ENCODE data around the gene RYR3. TPM values are rescaled to one million over a fixed set of nuclear protein-coding genes. Genes with fewer than 3 reads are reported as not detected.

Gene RYR3
- total RNA-seq, 1 donor from 2014 or later, result under 0.01 TPM

DNA sequence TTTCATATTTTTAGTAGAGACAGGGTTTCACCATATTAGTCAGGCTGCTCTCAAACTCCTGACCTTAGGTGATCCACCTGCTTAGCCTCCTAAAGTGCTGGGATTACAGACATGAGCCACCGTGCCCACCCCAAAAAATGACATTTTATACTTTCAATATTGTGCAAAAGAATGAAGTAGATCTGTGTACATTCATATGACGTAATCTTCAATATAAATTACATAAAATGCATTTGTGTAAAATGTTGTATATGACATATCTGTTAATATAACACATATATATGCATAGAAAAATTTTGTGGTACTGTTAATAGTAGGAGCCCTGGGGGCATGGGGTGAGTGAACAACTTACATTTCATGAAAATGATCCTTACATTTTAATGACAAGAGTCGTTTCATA lies 71.7 kb downstream of the RYR3 start:
- no peak for DNase-seq (ENCODE audit: low read depth, low spot score)

DNA sequence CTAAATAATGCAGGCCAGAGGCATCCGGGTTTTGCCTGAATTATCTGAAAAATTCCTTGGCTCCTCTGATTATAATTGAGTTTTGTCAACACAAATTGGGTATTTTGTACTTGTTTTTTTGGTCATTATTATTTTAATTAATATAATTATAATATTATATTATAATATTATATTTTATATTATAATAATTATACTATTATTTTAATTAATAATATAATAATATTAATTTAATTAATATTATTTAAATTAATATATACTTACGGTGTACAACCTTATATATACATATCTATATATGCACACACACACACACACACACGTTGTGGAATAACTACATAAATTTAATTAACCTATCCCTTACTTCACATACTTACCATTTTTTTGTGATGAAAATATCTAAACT lies 73.5 kb downstream of the RYR3 start:
- no peak for DNase-seq (ENCODE audit: low read depth, low spot score)

DNA sequence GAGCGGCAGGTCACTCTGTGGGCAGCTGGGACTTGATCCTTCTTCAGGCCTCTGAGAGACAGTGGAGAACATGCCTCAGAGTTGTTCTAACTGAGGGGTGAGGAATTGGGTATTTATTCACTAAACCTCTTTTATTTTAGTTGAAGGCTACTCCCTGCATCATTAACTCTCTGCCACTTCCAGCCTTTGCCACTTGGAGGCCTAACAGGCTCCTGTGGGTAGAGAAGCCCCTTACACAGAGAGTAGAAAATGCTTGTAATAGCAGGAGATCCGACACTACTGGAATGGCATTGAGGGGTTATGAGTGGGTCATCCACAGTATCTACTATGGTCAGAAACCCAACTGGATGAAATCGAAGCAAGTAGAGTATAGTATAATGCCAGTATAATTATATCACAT lies 81.7 kb downstream of the RYR3 start:
- no peak for DNase-seq (ENCODE audit: low read depth, low spot score)

DNA sequence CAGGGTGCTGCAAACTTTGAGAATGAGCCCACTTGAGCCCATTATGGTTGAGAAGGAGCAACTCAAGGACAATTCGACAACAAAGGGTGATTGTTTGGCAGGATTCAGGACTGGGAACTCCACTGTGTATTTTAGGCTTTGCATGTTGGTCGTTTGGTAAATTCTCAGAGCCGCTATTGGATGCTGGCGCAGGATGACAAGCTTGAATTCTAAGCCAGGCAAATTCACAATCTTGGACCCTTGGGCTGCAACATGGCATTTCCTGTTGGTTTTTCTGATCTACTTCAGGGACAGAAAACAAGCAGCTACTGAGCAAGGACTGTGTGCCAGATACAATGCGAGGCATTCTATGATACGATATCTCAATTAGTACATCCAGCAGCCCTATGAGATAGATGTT lies 82.8 kb downstream of the RYR3 start:
- DNase-seq (ENCODE audit: low read depth, low spot score), result no peak

DNA sequence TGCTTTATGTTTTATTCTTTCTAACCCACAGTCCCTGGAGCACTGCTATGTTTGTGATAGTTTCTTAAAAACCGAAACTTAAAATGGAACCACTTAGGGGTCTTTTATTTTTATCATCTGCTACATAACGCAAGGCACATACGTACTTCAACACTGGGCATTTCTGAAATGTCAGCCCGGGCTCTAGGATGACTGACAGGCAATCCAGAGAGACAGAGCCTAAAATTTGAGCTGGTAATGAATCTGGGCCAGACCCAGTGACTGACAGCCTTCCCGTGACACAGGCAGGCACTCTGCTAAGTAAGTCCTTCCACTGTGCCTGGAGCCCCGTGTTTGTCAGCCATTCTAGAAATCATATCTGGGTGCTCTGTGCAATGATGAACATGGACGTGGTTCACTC lies 84.6 kb downstream of the RYR3 start:
- DNase-seq (ENCODE audit: low read depth, low spot score), result no peak

DNA sequence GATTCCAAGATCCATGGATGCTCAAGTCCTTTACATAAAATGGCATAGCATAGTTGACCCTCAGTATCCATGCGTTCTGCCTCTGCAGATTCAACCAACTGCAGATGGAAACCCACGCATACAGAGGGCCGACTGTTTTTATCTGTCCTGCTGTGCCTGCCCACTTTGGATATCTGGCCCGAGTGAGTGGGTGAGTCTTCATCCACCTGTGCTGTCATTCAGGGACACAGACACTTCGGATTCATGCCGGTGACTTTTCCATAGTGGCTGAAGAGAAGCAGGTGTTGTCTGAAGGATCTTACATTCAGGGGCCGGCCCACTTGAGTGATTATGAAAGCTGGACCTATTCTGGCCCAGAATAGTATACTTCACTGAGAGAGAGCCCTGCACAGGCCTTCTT lies 85.1 kb downstream of the RYR3 start:
- no peak for DNase-seq (ENCODE audit: low read depth, low spot score)

DNA sequence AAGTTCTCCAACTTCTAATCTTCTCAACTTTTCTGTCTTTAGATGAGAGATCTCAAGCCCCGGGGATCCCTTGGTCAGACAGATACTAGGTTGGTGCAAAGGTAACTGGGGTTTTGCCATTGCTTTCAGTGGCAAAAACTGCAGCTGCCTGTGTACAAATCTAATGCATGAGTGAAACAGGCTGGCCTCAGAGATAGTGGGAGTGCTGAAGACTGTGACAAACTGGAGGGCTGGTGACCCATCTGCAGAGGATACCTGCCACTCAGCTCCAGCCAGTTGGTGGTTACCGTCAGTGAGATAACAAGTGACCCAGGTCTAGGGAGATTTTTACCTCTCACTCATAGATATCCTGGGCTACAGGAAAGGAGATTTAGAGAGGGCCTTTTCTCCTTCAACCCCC lies 85.7 kb downstream of the RYR3 start:
- no peak for DNase-seq (ENCODE audit: low read depth, low spot score)

DNA sequence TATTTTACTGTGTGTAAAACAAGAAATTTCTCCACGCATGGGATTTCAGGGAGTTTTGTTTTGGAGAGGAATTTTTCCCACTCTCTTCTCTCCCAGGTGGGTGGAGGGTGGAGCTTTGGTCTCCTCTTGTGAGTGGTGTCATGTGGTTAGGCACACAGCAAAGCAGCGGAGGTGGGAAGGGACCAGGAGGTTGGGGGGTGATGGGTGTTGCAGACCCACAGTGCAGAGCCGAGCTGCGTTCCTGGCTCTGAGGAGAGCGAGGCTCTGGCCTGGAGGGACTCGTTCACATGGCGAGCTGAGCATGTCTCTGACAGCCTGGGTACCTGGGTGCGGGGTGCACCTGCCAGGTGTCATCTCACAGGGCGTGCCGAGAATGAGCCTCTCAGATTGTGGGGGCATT lies 87.8 kb downstream of the RYR3 start:
- no peak for DNase-seq (ENCODE audit: low read depth, low spot score)

DNA sequence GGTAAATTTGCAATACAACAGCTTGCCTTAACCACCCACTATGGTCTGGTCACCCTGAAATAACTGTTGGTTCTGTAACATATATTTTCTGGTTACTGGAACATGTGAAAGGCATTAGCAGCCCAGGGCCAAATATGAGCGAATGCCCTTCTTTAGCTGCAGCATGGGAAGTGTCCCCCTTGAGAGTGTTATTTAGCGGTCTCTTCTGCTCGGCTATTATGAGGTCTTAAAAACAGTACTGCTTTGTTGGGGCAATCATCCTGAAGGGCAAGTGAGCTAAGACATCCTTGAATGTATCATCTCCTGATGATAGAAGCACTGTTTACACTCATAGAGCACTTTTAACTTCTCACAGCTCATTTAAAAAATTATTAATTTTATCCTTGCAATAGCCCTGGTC lies 90.2 kb downstream of the RYR3 start:
- no peak for DNase-seq (ENCODE audit: low read depth, low spot score)

DNA sequence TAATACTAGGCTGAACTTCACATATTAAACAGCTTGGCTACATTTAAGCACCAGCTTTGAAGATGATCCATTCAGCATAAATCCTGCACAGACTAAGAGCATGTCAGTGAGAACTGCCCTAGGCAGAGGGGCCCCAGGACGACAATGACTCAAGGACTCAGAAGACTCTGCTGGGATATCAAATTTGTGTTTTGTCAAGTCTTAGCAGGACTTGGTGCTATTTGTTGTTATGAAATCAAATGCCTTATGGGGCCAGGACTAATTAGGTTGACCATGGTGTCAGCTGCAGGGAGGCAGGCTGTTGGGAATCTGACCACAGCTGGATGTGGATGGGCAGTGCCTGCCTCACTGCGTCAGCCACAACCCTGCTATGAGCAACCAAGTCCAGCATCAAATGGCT lies 91.8 kb downstream of the RYR3 start:
- no peak for DNase-seq (ENCODE audit: low read depth, low spot score)

DNA sequence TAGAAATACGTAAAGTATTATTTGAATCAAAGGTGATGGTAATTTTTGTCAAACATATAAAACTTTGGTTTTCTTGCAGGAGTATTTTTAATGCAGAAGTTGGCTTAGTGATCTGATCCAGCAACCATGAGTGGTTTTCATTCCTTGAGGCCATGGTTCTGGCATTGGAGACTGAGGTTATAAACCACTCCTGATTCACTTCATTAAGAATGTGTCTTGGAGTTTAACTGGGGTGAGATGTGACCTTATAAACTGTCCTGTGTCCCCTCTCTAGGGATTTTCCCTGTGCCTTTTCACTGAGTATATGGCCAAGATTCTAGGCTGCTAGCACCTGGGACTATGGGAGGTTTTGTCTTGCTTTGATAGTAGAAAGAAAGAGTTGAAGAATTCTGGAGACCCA lies 94.3 kb downstream of the RYR3 start:
- DNase-seq (ENCODE audit: low read depth, low spot score), result no peak

DNA sequence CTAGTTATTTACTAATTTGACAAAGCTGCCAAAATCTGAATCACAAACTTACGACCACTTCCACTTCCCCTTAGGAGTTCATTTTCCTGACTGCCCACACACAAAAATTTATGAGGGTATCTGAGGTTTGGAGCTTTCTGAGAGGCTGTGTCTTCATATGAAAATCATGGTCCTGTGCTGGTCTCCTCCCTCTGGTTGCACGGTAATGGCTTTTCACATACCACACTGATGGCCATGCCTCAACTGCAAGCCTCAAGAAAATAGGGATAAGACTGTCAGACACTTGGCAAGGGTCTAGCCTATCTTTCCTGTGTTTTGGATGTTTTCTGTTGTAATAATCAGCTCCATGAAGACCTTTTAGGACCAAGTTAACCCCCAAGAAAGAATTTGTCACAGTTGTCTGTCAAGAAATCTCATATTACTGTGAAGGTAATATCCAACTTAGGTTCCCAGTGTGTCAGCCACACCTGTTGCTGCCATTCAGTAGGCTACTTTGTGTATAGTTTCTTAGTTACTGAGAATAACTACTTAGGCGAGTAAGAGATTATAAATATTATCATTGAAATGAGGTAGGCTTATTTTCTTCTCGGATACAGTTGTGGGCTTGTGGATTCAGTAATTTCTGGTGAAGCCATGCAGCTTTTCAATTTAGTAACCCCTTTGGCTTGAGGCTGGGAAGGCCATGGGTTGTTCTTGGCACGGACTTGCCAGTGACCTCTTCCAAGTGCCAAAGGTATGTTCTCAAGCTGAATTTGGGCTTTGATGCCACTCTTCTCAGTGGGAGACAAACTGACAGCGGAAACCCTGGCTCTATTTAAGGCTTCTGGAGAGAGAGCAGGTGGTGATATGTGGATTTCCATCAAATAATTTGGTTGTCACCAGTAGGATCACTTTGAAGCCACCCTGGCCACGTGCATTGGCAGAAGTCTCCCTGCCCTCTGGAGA lies 101.1 kb downstream of the RYR3 start:
- no peak for DNase-seq (ENCODE audit: low read depth, low spot score)

DNA sequence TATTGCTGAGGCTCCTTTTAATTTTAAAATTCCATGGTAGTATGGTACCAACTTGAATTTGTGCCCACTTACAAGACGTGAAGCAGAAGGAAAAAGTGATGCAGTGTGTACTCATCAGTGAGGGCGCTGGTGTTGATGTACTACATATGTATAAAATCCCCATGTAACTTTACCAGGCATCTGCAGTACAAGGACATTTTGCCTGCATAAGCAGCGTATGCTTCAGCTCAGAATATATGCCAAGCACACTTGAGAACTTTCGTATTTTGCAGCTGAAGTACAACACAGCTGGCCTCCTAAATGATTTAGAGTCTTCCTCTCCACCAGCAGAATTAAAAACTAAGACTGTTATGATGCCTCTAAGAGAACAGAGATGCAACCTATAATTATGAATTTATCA lies 108.9 kb downstream of the RYR3 start:
- no peak for DNase-seq (ENCODE audit: low read depth, low spot score)

DNA sequence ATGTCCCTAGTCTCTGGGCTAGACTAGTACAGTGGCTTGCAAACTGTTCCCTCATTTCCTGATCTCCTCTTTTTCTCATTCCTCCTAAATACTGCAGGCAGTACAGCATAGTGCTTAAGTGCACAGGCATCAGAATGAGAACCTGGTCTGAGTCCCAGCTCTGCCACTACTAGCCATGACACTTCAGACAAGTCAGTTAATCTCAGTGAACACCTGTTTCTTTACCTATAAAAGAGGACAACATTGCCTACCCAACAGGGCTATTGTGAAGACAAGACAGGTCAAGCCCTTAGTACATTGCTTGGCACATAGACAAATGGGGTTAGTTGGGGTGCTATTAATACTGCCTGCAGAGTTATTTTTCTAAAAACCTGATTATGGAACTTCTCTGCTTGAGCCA lies 113.3 kb downstream of the RYR3 start:
- no peak for DNase-seq (ENCODE audit: low read depth, low spot score)

DNA sequence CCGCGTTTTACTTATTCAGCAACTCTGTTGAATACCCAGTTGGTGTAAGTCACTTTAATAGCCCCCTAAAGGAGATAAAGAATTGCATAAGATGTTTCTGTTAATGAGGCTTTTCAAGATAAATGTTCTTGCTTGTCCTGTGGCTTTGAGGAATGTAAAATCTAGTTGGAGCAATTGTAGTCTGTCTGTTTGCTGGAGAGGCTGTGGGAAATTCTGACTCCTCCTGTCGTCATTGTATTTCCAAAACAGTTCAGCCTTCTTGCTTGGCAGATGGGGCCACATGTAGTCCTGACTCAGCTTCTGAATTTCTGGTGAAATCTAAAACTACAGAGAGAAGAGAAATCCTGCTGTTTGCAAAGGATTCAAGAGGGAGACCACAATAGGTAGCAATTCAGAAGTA lies 114.4 kb downstream of the RYR3 start:
- DNase-seq (ENCODE audit: low read depth, low spot score), result no peak

DNA sequence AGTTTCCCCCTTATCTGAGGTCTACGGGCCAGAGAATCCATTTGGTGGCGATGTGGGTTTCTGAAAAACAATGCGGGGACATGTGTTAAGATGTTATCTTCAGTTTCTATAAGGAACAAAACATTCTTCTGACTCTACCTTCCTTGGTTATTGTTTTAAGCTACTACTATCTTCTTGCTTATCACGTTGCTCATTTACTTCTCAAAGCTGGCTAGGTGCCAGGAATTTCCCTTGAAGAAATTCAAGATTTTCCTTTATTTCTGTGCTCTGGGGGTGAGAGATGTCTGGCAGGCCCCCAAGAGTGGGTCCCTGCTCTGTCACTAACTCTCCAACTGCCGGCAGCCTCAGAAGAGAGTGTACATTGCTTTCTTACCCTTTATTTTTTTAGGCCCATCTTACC lies 119.8 kb downstream of the RYR3 start:
- DNase-seq (ENCODE audit: low read depth, low spot score), result no peak

DNA sequence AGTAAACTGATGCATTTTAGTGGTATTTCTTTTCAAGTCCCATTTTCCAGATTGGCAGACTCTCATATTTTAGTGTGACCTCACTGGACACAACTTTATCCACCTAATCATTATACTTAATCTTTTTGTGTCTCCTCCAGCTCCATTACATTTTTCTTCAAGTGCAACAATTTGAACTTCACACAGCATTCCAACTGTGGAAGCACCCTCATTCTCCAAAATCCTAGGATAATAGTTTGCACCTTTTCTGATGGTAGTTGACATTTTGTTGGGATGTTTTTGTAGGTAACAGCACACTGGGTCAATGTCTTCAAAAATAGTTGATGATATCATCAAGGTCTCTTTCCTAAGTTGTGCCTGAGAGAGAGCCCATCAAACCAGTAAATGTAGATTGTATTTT lies 123.1 kb downstream of the RYR3 start:
- no peak for DNase-seq (ENCODE audit: low read depth, low spot score)

DNA sequence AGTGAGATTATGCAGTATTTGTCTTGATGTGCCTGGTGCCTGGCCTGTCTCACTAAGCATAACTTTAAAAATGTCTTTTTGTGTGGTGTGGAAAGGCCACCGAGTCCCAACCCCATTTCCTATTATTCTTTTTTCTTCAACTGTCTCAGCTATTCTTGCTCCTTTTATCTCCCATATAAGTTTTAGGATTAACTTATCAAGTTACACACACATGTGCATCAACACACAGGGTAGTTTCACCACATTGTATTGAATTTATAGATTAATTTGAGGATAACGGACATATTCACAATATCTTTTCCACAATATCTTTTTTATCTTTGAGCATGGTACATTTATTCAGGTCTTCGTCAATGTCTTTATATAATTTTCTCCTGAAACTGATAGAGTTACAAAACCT lies 127.6 kb downstream of the RYR3 start:
- DNase-seq (ENCODE audit: low read depth, low spot score), result no peak

DNA sequence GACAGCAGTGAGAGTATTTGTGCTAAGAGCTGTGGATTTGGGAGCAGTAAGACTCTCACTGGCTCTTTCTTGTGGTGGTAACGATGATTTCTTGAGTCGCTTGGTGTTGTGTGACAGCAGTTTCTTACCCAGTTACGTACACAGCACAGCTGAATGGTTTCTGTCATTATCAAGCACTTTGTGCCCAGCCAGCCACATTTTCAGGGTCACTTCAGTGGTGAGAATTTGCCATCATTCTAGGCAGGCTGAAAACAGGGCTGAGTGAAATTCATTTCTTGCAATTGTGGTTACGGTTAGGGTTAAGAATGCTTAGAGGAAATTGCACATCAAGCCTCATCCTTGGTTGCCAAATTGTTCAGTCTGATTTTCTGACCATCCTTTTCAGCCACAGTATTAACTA lies 130.1 kb downstream of the RYR3 start:
- DNase-seq (ENCODE audit: low read depth, low spot score), result no peak

DNA sequence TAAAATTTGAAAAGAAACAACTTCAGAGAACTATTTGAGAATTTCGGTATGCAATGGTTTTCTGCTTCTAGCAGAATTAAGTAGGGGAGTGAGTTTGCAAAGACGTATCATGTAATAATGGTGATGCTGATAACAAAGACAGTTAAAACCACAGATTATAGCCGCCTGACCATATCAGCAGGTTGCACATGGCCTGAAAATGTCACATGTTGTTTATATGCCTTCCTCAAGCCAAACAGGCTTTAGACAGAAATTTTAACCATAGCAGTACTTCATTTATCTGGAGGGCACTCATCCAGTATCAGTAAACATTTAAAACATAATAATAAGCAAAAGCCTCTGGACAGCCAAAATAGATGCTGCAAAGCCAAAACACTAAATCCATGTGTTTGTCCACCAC lies 131.7 kb downstream of the RYR3 start:
- no peak for DNase-seq (ENCODE audit: low read depth, low spot score)

DNA sequence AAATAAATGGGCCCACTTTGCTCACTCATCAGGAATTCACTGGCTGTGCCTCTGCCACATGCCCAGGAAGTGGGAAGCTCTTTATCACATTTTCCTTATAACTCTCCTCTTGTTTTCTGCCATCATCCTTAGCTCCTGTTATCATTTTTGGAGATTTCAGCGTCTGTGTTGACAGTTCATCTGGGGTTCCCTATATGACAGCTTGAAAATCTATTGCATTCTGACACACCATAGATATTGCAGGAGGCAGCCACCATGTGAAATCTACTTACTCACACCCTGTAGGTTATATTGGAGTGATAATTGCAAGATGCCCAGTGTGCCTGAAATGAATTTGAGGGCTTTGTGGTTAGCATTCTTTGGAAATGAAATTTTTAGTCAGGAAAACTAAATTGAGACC lies 132.9 kb downstream of the RYR3 start:
- DNase-seq (ENCODE audit: low read depth, low spot score), result no peak

DNA sequence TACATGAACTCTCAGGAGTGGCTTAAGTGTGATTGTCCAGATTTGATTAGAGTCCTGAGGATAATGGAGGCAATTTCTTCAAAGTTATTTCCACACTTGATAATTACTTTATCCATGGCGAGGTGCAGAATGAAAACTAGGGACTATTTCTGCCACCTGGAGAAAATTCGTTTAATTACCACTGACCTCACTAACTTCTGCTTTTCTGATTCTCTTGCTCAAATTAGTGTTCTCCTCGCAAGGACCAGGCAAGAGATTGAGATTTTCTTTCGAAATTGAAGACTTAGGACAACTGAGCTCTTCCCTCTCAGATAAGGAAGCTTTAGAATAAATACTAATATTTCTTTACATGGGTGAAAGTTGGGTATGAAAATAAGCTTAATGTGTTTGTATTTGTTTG lies 135.2 kb downstream of the RYR3 start:
- no peak for DNase-seq (ENCODE audit: low read depth, low spot score)

DNA sequence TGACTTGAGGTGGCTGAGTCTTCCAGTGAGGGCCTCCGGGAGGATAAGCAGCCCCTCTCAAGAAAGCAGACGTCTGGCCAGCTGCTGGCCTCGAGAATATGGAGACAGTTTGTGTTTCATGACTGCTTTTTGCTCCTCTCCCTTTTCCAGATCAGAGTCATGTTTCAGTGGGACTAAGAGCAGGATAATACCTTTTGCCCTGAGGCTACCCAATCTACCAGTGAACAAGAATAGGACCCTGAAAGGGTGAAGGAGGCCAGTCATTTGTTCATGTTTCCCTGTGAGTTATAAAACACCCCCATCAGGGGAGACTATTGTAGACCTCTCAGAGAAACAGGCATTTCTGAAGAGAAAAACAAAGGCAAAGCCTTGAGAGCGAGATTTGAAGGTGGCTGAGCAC lies 137.4 kb downstream of the RYR3 start:
- DNase-seq (ENCODE audit: low read depth, low spot score), result no peak
